HG03139 (cell line): ENCODE data around the gene RIOX2.
"Not testable (repeated sequence)": the region's sequence is repeated elsewhere in the genome, so short reads cannot be mapped to it uniquely, and the experiment has no call there.

Source experiments
- ATAC-seq: cut with Tn5 transposase; IDR thresholded peaks from one replicate; pipeline ENCODE4 v1.9.1; 2021; ENCODE audit not compliant: unreplicated experiment

RIOX2 gene

GRCh38 chr3:97971679-97972567 lies at the start of gene RIOX2:
TSS of gene RIOX2 (minus strand) at chr3:97972431. CDS start at chr3:97967593, 4,838 bp downstream.
- peak; percentile 84 for ATAC-seq

GRCh38 chr3:98020412-98020811 lies 48.2 kb upstream of the RIOX2 start:
- ATAC-seq: no peak

GRCh38 chr3:98018301-98018700 lies 46.1 kb upstream of the RIOX2 start:
- no peak for ATAC-seq

GRCh38 chr3:98014268-98014585 lies 42.0 kb upstream of the RIOX2 start:
- no peak for ATAC-seq

GRCh38 chr3:98013411-98014267 lies 41.4 kb upstream of the RIOX2 start:
- no peak for ATAC-seq

- ATAC-seq: no peak
These were observed 40.7 kb upstream of the RIOX2 start for GRCh38 chr3:98012979-98013378.

GRCh38 chr3:98010883-98011449 lies 38.7 kb upstream of the RIOX2 start:
- ATAC-seq: not testable (repeated sequence)

- no peak for ATAC-seq
These were observed 38.1 kb upstream of the RIOX2 start for GRCh38 chr3:98010194-98010882.

- peak; percentile 62 for ATAC-seq
These were observed 36.6 kb upstream of the RIOX2 start for GRCh38 chr3:98008855-98009254.

GRCh38 chr3:98005438-98005837 lies 33.2 kb upstream of the RIOX2 start:
- ATAC-seq: no peak

GRCh38 chr3:98004721-98005120 lies 32.5 kb upstream of the RIOX2 start:
- ATAC-seq: no peak

GRCh38 chr3:98003306-98003969 lies 31.2 kb upstream of the RIOX2 start:
- ATAC-seq: peak; percentile 88

GRCh38 chr3:98002717-98003116 lies 30.5 kb upstream of the RIOX2 start:
- ATAC-seq: no peak

- no peak for ATAC-seq
These were observed 27.8 kb upstream of the RIOX2 start for GRCh38 chr3:97999994-98000393.

- no peak for ATAC-seq
These were observed 26.9 kb upstream of the RIOX2 start for GRCh38 chr3:97999103-97999502.

- no peak for ATAC-seq
These were observed 24.8 kb upstream of the RIOX2 start for GRCh38 chr3:97996988-97997387.

GRCh38 chr3:97994328-97994945 lies 22.2 kb upstream of the RIOX2 start:
- ATAC-seq: no peak

GRCh38 chr3:97993526-97993925 lies 21.3 kb upstream of the RIOX2 start:
- ATAC-seq: no peak

- no peak for ATAC-seq
These were observed 20.4 kb upstream of the RIOX2 start for GRCh38 chr3:97992547-97993173.

- ATAC-seq: no peak
These were observed 19.1 kb upstream of the RIOX2 start for GRCh38 chr3:97991293-97991682.
